Skin epidermis (tissue), 12 donors: ENCODE measurements around the gene ZNF334.

Experiments used
- H3K27ac ChIP-seq, 21 experiments: fragments of 200-600 bp; sonication (generic) in 11 of 21; one replicate each; pipeline ENCODE4 v1.5.0; 2020; ENCODE audit warnings: mild to moderate bottlenecking in 3 of 21, inconsistent platforms in 2 of 21, moderate library complexity in 2 of 21
- H3K4me3 ChIP-seq, 7 experiments: fragments of 200-600 bp; sonication (generic) in 2 of 7; one replicate each; pipeline ENCODE4 v1.5.0; 2020; ENCODE audit warnings: inconsistent platforms in 2 of 7, mild to moderate bottlenecking in 2 of 7, moderate library complexity in 1 of 7

Gene ZNF334

DNA sequence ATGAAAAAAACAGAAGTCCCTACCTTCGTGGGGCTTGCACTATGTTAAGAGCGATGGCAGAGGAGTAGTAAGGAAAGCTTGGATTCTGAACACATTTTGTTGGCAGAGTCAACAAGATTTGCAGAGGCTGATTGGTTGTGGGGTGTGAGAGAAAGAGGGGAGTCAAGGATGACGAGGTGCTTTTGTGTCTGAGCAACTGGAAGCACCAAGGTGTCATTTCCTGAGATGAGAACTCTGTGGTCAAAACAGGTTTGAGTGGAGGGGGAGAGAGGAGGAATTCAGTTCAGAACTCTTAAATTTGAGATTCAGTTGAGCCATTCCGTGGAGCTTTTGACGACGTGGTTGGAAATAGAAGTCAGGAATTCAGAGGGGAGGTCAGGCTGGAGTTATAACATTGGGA is 33.6 kb upstream of the ZNF334 start:
- H3K27ac ChIP-seq, result no peak overlapping the region
- H3K4me3 ChIP-seq, result no peak overlapping the region

DNA sequence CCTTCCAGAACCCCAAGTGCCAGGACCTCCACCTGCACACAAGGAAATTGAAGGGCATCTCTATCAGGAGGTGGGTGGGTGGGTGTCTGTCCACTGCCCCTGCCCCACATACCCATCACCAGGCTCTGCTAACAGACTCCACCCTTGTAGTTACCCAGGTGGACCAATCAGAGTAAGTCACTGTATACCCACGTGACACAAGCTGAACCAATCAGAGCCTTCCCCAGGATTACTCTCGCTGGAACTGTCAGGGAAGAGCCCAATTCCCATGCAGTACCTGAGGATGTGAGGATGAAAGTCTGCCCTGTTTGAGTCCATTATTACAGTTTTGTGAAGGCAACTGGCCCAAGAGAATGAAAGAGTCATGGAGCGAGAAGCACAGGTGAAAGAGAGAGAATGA is 32.9 kb upstream of the ZNF334 start:
- Histone ChIP-seq H3K4me3 (no peak overlapping the region), H3K27ac (no peak overlapping the region)

DNA sequence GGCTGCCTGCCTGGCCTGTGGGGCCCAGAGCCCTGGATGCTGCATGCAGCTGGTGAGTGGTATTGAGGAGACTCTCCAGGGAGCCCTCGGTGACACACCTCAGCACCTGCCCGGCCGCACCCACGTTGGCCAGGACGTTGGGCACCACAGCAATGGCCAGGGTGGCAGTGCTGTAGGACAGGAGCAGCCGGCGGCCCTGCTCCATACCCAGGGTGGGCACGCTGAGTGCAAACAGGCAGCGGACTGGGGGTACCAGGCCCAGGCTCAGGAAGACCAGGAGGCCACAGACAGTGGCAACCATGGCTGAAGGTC is 32.4 kb upstream of the ZNF334 start:
- no peak overlapping the region for H3K27ac ChIP-seq
- H3K4me3 ChIP-seq, result no peak overlapping the region

DNA sequence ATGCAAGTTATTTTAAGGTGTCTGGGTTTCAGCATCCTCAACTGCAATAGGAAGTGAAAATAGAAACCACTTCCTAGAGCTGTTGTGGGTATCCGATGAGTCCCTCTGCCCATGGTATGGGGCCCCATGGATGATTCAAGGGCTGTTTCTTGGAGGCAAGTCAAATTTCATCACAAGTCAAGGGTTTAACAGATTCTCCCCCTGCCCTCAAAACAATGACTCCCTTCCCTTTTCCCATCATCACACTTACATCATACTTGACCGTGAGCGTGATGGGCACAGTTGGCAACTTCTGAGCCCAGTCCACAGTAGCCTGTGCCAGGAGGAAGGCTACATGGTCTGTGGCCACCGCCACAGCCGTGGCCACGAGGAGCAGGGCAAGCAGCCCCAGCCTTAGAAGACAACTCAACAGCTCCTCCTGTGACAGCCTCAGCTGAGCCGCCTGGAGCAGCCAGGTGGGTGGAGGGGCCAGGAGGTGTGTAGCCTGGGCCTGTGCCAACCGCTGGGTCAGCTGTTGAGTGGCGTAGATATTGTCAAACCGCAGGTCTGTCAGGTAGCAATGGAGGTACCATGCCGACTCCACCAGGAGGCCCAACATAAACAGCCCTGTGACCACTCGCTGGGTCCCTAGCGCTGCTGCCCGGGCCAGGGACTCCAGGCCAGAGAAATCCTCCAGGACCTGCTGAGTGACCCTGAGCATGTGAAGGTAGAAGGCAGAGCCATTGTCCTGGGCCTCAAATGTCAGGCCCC is 31.9 kb upstream of the ZNF334 start:
- H3K4me3 ChIP-seq, result no peak overlapping the region
- peak overlapping the region in 1 of 21 experiments; percentile 18 for H3K27ac ChIP-seq

DNA sequence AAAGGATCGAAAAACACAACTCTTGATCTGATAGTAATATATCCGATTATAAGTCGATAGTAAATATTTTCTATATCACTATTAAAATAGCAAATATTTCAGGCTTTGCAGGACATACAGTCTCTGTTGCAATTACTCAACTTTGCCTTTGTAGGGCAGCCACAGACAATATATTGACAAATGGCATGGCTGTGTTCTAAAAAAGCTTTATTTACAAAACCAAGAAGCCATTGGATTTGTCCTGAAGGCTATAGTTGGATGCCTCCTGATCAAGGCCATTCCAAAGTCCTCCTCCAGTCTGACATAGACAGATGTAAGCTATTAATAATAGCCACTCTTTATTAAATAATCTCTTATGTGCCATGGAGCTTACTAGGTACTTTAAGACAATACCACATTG is 31.2 kb upstream of the ZNF334 start:
- Histone ChIP-seq H3K27ac (no peak overlapping the region), H3K4me3 (no peak overlapping the region)

DNA sequence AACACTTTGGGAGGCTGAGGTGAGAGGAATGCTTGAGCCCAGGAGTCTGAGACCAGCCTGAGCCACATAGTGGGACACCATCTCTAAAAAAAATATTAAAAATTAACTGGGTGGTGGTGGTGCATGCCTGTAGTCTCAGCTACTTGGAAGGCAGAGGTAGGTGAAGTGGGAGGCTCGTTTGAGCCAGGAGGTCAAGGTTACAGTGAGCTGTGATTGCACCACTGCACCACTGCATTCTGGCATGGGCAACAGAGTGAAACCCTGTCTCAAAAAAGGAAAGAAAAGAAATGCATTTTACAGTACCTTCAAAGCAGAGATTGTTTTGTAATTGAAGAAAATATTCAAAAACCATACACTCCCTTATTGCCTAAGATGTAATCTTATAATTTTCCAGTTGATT is 30.6 kb upstream of the ZNF334 start:
- Histone ChIP-seq H3K27ac (no peak overlapping the region), H3K4me3 (no peak overlapping the region)

DNA sequence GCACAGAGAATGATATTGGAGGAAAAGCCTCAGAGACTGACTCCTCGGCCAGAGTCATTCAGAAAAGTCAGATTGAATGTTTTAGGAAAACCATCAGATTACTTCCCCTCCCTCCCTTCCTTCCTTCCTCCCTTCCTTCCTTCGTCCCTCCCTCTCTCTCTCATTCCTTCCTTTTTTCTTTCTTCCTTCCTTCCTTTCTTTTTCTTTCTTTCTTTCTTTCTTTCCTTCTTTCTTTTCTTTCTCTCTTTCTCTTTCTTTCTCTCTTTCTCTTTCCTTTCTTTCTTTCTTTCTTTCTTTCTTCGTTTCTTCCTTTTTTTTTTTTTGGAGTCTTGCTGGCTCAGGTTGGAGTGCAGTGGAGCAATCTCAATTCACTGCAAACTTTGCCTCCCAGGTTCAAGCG is 29.7 kb upstream of the ZNF334 start:
- H3K27ac ChIP-seq, result no peak overlapping the region
- no peak overlapping the region for H3K4me3 ChIP-seq

DNA sequence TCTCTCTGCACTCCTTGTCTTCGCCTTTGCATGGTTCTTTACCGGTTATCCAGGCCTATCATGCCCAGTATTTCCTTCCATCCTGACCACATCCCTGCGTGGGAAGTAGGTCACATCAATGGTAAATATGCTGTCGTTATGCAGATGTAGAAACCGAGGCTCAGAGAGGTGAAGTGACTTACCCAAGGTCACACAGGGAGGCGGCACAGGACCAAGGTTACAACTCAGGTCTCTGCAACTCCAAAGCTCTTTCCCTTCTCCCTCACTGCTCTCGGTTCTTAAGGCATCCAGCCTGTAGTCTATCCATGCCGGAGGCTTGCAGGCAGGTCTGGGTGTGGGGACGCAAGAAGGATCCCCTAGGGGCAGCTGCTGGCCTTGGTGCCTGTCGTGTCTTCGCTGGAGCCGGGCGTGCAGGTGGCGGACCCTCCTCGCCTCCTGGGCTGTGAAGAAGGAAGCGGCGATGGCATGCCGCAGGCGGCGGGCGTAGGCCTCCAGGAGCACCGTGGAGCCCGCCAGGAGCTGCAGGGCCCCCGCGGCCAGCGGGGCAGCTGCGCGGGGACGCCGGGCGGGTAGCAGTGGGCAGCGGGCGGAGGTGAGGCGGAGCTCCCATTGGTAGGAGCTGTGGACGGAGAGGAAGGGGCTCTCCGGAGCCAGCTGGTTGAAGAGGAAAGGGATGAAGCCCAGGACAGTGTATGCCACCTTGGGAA is 28.0 kb upstream of the ZNF334 start:
- H3K4me3 ChIP-seq, result no peak overlapping the region
- H3K27ac ChIP-seq, result no peak overlapping the region

DNA sequence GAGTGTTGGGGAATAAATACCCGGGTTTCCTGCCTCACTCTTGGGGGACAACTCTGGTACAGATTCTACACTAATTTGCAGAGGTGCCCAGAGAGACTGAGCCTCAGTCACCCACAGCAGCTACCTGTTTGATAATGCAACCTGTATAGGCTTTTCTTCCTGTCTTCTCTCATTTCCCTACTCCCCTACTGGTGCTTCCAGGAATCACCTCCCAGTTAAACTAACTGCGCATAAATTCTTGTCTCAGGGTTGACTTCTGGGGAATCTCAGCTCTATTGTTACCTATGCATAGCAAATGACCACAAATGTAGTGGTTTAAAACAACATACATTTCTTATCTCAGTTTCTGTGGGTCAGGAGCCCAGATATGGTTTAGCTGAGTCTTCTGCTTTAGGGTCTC is 25.8 kb upstream of the ZNF334 start:
- Histone ChIP-seq H3K27ac (no peak overlapping the region), H3K4me3 (no peak overlapping the region)

DNA sequence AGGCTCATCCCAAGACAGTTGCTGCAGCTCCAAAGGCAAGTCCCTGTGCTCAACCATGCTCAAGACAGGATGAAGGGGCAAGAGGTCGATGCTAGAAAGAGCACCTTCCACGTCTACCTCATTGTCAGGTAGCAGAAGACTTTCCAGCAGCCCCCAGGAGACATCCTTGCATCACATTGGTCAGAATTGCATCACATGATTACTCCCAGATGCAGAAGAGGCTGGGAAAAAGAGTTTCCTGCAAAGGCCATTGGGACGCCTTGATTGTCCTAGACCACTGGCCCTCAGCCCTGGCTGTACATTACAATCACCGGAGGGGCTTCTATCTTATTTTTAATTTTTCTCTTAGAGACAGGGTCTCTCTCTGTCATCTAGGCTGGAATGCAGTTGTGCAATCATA is 17.3 kb upstream of the ZNF334 start:
- H3K27ac ChIP-seq, result no peak overlapping the region
- no peak overlapping the region for H3K4me3 ChIP-seq

DNA sequence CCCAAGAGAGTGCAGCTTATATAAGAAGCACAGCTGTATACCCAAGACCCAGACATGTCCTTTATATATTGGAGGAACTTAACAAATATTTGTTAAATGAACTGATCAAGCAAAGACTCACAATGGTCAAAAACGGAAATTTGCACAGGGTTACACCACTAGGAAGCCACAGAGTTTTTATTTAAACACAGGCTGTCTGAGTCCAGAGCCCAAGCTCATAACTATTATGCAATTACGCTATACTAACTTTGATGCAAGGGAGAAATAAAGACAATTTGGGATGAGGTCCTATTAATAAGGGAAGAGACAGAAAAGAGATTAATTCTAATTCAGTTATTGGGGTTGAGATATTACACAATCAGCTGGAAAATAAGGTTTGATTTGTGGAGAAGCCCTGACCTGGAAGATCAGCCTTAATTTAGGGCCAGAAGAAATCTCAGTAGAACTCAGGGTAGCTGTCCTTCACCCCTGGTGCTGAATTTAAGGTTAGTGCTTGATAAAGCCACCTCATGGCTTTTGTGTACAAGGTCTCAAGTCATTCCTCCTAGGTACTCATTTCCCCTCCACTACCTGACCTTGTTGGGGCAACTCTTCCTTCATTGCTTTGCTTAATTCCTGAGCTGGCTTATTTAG is 10.5 kb upstream of the ZNF334 start:
- Histone ChIP-seq H3K27ac (no peak overlapping the region), H3K4me3 (no peak overlapping the region)

DNA sequence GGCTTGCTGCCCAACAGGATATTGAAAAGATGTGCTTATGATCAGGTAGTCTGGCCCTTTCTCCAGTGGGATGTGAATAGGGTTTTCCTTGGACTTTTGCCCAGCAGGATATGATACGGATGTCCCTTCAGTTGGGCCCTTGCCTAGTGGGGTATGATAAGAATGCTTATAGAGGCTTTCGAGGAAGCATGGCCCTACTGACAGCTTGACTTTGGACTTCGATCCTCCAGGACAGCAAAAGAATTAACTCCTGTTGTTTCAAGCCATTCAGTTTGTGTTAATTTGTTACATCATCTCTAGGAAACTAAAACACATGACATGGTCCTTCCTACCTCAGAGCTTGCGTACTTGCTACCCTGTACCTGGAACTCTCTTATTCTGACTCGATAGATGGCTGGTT is 9.7 kb upstream of the ZNF334 start:
- H3K4me3 ChIP-seq, result no peak overlapping the region
- no peak overlapping the region for H3K27ac ChIP-seq

DNA sequence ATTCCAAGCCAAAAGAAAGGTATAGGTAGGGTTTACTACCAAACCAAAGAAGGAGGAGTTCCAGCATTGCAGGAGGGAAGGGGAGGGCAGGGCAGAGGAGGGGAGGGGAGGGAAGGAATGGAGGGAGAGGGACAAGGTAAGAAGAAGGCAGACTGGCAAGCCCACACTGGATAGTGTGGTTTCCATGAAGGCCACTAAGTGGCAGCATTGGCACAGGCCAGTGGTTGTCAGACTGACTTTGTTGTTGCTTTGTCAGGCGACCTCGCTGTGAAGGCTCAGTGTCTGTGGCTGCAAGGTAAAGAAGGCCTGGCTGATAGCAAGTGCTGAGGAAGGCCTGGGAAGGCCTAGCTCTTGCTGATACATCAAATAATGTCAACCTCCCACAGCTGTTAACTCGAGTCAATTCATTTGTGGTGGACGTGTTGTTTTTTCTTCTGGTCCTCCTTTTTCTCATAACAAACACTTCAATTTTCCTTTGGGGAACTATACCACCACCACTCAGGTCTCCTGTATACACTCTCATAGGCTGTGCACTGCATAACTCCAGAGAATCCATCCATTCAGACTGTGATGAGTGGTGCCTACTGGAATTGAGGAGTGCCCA is 7.7 kb upstream of the ZNF334 start:
- Histone ChIP-seq H3K4me3 (no peak overlapping the region), H3K27ac (no peak overlapping the region)

DNA sequence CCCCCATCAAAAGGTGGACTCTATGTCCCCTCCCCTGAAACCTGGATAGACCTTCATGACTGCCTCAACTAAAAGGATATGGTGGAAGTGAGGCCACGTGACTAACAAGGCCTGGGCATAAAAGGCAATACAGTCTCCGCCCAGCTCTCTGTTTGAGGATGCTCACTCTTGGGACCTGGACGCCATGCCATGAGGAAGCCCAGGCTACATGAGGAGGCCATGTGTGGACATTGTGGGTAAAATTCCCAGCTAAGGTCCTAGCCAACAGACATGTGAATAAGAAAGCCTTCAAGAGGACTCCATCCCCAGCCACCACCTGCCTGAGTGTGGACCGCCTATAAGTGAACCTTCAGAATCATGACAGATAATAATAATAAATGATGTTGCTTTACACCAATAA is 7.2 kb upstream of the ZNF334 start:
- Histone ChIP-seq H3K27ac (no peak overlapping the region), H3K4me3 (no peak overlapping the region)

DNA sequence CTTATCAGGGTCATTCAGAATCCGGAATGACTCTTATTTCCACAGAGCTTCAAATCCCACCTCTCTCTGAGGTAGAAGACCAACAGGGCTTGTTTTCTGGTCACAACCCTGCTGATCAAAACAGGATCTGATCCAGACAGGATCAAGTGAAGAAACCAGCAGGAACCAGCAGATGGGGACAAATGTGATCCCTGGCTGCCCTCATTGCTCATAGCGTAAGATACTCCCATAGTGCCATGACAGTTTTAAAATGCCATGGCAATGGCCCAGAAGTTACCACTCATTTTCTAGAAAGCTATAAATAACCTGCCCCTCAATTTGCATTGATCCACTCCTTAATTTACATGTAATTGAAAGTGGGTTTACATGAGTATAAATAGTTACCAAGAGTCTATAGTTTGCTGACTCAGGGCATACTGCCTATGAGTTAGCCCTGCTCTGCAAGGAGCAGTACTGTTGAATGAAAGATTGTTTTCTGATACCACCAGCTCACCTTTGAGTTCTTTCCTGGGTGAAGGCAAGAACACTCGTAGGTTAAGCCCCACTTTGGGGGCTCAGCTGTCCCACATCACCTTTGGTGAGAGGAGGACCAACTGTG is 6.2 kb upstream of the ZNF334 start:
- H3K27ac ChIP-seq, result no peak overlapping the region
- no peak overlapping the region for H3K4me3 ChIP-seq

DNA sequence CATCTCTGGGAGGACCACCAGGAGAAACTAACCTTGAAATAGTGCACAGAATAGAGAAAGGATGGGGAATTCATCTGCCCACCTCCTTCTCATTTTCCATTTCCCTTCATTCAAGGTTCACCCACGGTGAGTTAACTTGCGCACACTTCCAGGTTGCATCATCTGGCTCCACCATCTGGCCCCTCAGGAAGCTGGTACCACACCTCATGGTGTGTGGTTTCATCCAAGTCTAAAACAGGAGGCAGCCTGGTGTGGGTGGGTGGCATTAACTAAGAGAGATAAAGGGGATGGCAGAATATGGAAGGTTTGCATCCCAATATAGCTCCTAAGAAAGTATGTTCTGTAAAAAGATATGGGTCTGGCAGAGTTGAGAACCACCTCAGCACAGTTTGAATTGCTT is 3.8 kb downstream of the ZNF334 start:
- H3K4me3 ChIP-seq, result no peak overlapping the region

DNA sequence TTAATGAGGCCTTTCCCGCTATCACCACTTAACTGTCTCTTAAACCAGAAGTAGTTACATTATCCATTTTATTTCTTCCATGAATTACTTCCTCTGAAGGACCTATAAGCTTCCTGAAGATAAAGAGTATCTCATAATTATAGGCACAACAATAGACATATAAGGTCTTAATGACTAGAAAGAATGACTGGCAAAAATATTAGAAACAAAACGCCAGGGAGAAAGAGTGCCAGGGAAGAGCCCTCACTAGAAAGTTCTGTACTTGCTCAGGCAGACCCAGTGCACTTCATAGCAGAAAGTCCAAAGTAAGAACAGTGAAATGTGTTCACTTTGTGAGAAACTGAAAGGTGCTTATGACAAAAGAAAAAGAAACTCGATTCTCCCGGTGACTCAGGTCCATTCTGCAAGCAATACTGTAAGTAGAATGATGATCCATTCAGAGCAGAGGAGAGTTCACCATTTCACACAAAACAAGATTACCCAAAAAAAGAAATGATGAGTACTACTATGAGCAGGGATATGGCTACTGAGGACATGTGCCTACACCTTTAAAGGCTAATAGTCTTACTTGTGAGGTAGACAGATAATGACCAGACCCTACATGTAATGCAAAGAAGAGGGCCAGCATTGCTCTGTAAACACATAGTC is 5.5 kb downstream of the ZNF334 start:
- H3K4me3 ChIP-seq, result no peak overlapping the region
- H3K27ac ChIP-seq, result no peak overlapping the region

More for the DNA sequence above, 3.8 kb downstream of the ZNF334 start:
- H3K27ac ChIP-seq, result no peak overlapping the region

DNA sequence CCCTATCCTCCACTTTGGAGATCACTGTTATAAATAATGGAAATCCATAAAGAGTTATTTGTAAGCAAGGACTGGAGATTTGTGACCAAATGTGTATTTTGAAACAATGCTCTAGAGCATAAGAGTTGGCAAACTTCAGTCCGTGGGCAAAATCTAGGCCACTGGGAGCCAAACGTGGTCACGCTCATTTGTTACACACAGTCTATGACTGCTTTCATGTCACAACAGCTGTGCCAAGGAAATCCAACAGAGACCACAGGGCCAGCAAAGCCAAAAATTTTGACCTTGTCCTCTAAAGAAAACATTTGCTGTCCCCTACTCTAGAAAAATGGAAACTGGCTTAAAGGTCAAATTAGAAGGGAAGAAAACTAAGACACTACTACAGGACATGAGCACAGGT is 7.9 kb downstream of the ZNF334 start:
- Histone ChIP-seq H3K27ac (no peak overlapping the region), H3K4me3 (no peak overlapping the region)

DNA sequence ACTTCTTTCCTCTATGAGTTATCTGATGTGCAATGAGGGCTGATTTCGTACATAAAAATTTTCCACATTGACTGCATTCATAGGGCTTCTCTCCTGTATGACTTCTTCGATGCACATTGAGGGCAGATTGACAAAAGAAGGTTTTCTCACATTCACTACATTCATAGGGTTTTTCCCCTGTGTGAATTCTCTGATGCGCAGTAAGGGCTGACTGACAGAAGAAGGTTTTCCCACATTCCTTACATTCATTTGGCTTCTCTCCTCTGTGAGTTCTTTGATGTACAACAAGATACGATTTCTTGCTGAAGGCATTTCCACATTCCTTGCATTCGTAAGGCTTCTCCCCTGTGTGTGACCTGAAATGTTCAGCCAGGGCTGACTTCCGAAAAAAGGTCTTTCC is 11.4 kb downstream of the ZNF334 start:
- Histone ChIP-seq H3K4me3 (no peak overlapping the region), H3K27ac (no peak overlapping the region)

DNA sequence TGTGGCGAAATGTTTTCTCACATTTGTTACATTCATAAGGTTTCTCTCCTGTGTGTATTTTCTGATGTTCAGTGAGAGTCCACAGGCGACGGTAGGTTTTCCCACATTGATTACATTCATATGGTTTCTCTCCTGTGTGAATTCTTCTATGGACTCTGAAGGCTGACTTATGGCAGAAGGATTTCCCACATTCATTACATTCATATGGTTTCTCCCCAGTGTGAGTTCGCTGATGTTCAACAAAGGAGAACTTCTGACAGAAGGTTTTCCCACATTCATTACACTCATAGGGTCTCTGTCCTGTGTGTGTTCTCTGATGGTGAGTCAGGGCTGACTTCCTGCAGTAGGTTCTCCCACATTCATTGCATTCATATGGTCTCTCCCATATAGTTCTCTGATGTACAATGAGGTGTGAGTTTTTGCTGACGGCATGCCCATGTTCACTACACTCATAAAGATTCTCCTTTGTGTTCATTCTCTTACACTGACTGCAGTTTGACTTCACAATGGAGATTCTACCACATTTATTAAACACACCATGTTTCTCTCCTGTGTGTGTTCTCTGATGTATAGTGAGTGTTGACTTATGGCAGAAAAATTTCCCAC is 11.9 kb downstream of the ZNF334 start:
- Histone ChIP-seq H3K27ac (no peak overlapping the region), H3K4me3 (no peak overlapping the region)
